Neural cell (in vitro differentiated cells): Measurements from ENCODE around the gene COL6A3. TPM values are rescaled to one million over a fixed set of nuclear protein-coding genes. Genes with fewer than 3 reads are reported as not detected.

ENCODE experiments used
- H2AFZ ChIP-seq: fragments of 200-600, 300-800 bp; sonication (generic), shearing (Covaris generic); 2 replicates; pipeline ENCODE4 v1.6.0; 2014; ENCODE audit warnings: low read depth, mild to moderate bottlenecking, antibody characterized with exemption, low read length, moderate library complexity
- H3F3A ChIP-seq: fragments of 200-600 bp; shearing (Covaris generic); 2 replicates; pipeline ENCODE4 v1.6.1; 2016; ENCODE audit warnings: mild to moderate bottlenecking, moderate library complexity, mixed read lengths, antibody characterized with exemption, low read length; ENCODE audit not compliant: insufficient read depth, poor library complexity, severe bottlenecking
- H3K27ac ChIP-seq: fragments of 200-600, 300-800 bp; sonication (generic), shearing (Covaris generic); 2 replicates; pipeline ENCODE4 v1.5.1; 2014; ENCODE audit warnings: mild to moderate bottlenecking, low read length, moderate library complexity
- H3K27me3 ChIP-seq: fragments of 300-800, 200-600 bp; sonication (generic), shearing (Covaris generic); 2 replicates; pipeline ENCODE4 v1.6.0; 2014; ENCODE audit warnings: mild to moderate bottlenecking, low read depth, low read length, moderate library complexity; ENCODE audit not compliant: insufficient read depth
- H3K36me3 ChIP-seq: fragments of 300-800, 200-600 bp; sonication (generic), shearing (Covaris generic); 2 replicates; pipeline ENCODE4 v1.5.1; 2014; ENCODE audit warnings: mild to moderate bottlenecking, antibody characterized with exemption, low read length, moderate library complexity; ENCODE audit not compliant: insufficient read depth
- H3K4me2 ChIP-seq: fragments of 300-800, 200-600 bp; sonication (generic), shearing (Covaris generic); 2 replicates; pipeline ENCODE4 v1.6.0; 2014; ENCODE audit warnings: mild to moderate bottlenecking, low read length
- H3K4me3 ChIP-seq: fragments of 300-800, 200-600 bp; sonication (generic), shearing (Covaris generic); 2 replicates; pipeline ENCODE4 v1.5.1; 2014; ENCODE audit warnings: mild to moderate bottlenecking, low read length, moderate library complexity
- H3K79me2 ChIP-seq: fragments of 200-600 bp; shearing (Covaris generic); replicated peaks from 2 replicates; pipeline ENCODE4 v1.6.0; 2014; ENCODE audit warnings: mild to moderate bottlenecking, low read length, moderate library complexity; ENCODE audit not compliant: insufficient read depth
- H3K9ac ChIP-seq: fragments of 300-800, 200-600 bp; sonication (generic), shearing (Covaris generic); 2 replicates; pipeline ENCODE4 v1.6.1; 2016; ENCODE audit warnings: mild to moderate bottlenecking, low read length, mixed read lengths
- H3K9me2 ChIP-seq: fragments of 200-600 bp; shearing (Covaris generic); 2 replicates; pipeline ENCODE4 v1.6.1; 2016; ENCODE audit warnings: mild to moderate bottlenecking, low read length, mixed read lengths; ENCODE audit not compliant: insufficient read depth
- H3K9me3 ChIP-seq: fragments of 200-600, 300-800 bp; sonication (generic), shearing (Covaris generic); 2 replicates; pipeline ENCODE4 v1.6.1; 2016; ENCODE audit warnings: mild to moderate bottlenecking, mixed run types, low read length, moderate library complexity, mixed read lengths
- H4K20me1 ChIP-seq: fragments of 200-600 bp; shearing (Covaris generic); 2 replicates; pipeline ENCODE4 v1.6.1; 2016; ENCODE audit warnings: mild to moderate bottlenecking, mixed run types; ENCODE audit not compliant: insufficient read depth
- EP300 ChIP-seq: fragments of 450-650 bp; conservative IDR thresholded peaks from 2 replicates; pipeline ENCODE4 v1.6.1; 2014; ENCODE audit warnings: antibody characterized with exemption, mild to moderate bottlenecking, moderate library complexity; ENCODE audit not compliant: poor library complexity, severe bottlenecking
- EZH2 ChIP-seq: fragments of 200-600, 300-800 bp; shearing (Covaris generic), sonication (generic); IDR thresholded peaks from 2 replicates; pipeline ENCODE4 v1.6.1; 2014; ENCODE audit warnings: antibody characterized with exemption, low read length, borderline replicate concordance, mild to moderate bottlenecking; ENCODE audit not compliant: insufficient read depth, poor library complexity, severe bottlenecking
- MXI1 ChIP-seq: fragments of 450-650 bp; conservative IDR thresholded peaks from 2 replicates; pipeline ENCODE4 v1.6.1; 2014; ENCODE audit warnings: antibody characterized with exemption, mild to moderate bottlenecking; ENCODE audit not compliant: poor library complexity, severe bottlenecking
- POLR2AphosphoS5 ChIP-seq: IDR thresholded peaks from 2 replicates; pipeline ENCODE4 v1.6.1; 2012
- RAD21 ChIP-seq: fragments of 450-650 bp; conservative IDR thresholded peaks from 2 replicates; pipeline ENCODE4 v1.6.1; 2014; ENCODE audit warnings: antibody characterized with exemption, mild to moderate bottlenecking, moderate library complexity
- REST ChIP-seq: IDR thresholded peaks from 2 replicates; pipeline ENCODE4 v1.6.1; 2012; ENCODE audit warnings: borderline replicate concordance
- SMC3 ChIP-seq: fragments of 450-650 bp; conservative IDR thresholded peaks from 2 replicates; pipeline ENCODE4 v1.6.1; 2014; ENCODE audit warnings: antibody characterized with exemption, mild to moderate bottlenecking, moderate library complexity; ENCODE audit not compliant: poor library complexity
- TAF1 ChIP-seq: IDR thresholded peaks from 2 replicates; pipeline ENCODE4 v1.6.1; 2012; ENCODE audit warnings: low read depth
- polyA plus RNA-seq: library from polyadenylated mRNA; depleted of rRNA; stranded (reverse); fragments of >200 nt; gene quantifications from 2 replicates; pipeline ENCODE4 v1.2.3, GENCODE V29; 2014
- TF ChIP-seq, protein P1 (sequence below): fragments of 450-650 bp; IDR thresholded peaks from 2 replicates; pipeline ENCODE4 v1.5.1; 2014; ENCODE audit warnings: antibody characterized with exemption, mild to moderate bottlenecking, moderate library complexity; ENCODE audit not compliant: poor library complexity, severe bottlenecking

The COL6A3 gene
- polyA plus RNA-seq, 1 donor from 2014 or later, result 0.05 TPM

- H3K36me3 ChIP-seq, result no peaks in the 10 kb centered on the region
- H3K9ac ChIP-seq, result no peak overlapping the region
- TF ChIP-seq SMC3 (no peak), TAF1 (no peak), EP300 (no peak)
- TF ChIP-seq, protein P1, sequence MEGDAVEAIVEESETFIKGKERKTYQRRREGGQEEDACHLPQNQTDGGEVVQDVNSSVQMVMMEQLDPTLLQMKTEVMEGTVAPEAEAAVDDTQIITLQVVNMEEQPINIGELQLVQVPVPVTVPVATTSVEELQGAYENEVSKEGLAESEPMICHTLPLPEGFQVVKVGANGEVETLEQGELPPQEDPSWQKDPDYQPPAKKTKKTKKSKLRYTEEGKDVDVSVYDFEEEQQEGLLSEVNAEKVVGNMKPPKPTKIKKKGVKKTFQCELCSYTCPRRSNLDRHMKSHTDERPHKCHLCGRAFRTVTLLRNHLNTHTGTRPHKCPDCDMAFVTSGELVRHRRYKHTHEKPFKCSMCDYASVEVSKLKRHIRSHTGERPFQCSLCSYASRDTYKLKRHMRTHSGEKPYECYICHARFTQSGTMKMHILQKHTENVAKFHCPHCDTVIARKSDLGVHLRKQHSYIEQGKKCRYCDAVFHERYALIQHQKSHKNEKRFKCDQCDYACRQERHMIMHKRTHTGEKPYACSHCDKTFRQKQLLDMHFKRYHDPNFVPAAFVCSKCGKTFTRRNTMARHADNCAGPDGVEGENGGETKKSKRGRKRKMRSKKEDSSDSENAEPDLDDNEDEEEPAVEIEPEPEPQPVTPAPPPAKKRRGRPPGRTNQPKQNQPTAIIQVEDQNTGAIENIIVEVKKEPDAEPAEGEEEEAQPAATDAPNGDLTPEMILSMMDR, result no peak
- H3K9me2 ChIP-seq, result no peaks in the 10 kb centered on the region
- no peaks in the 10 kb centered on the region for H3F3A ChIP-seq
- H3K27ac ChIP-seq, result no peak overlapping the region
- H3K4me2 ChIP-seq, result no peak overlapping the region
- H3K4me3 ChIP-seq, result no peak overlapping the region
- H4K20me1 ChIP-seq, result no peaks in the 10 kb centered on the region
- no peaks in the 10 kb centered on the region for H3K79me2 ChIP-seq
- H3K27me3 ChIP-seq, result no peaks in the 10 kb centered on the region
- no peak overlapping the region for H2AFZ ChIP-seq
- H3K9me3 ChIP-seq, result no peaks in the 10 kb centered on the region
Observed at GRCh38 chr2:237380768-237381167, 33.2 kb downstream of the COL6A3 start.

GRCh38 chr2:237379636-237380035 lies 34.3 kb downstream of the COL6A3 start:
- Histone ChIP-seq H2AFZ (no peak overlapping the region), H3F3A (no peaks in the 10 kb centered on the region), H4K20me1 (no peaks in the 10 kb centered on the region), H3K9me2 (no peaks in the 10 kb centered on the region), H3K27ac (no peak overlapping the region), H3K79me2 (no peaks in the 10 kb centered on the region), H3K9me3 (no peaks in the 10 kb centered on the region), H3K36me3 (no peaks in the 10 kb centered on the region), H3K9ac (no peak overlapping the region), H3K4me3 (no peak overlapping the region), H3K27me3 (no peaks in the 10 kb centered on the region), H3K4me2 (no peak overlapping the region)
- TF ChIP-seq RAD21, result no peak
- no peak for TF ChIP-seq SMC3
- TF ChIP-seq TAF1, result no peak
- TF ChIP-seq, protein P1, result no peak
- TF ChIP-seq REST, result no peak
- TF ChIP-seq POLR2AphosphoS5, result no peak
- TF ChIP-seq EZH2, result no peak
- no peak for TF ChIP-seq MXI1
- no peak for TF ChIP-seq EP300
